Left renal cortex interstitium (tissue), 4 donors: Measurements from ENCODE around the gene CTNNBL1. TPM values are rescaled to one million over a fixed set of nuclear protein-coding genes. Genes with fewer than 3 reads are reported as not detected.

ENCODE experiments used
- DNase-seq, 4 donors: peaks; one replicate each; pipeline ENCODE4 v3.0.0-alpha.2; 2013; ENCODE audit warnings: low read depth in 4 of 4, low spot score in 2 of 4, missing footprints in 1 of 4
- polyA plus RNA-seq, 4 donors: library from polyadenylated mRNA; unstranded; fragments of 120-200 nt; gene quantifications; one replicate each; pipeline ENCODE4 v1.2.1, GENCODE V29; 2013; ENCODE audit not compliant: insufficient read length in 4 of 4

Gene CTNNBL1
- polyA plus RNA-seq, 4 donors: 45.6 to 61.5 (median 53.0) TPM

DNA sequence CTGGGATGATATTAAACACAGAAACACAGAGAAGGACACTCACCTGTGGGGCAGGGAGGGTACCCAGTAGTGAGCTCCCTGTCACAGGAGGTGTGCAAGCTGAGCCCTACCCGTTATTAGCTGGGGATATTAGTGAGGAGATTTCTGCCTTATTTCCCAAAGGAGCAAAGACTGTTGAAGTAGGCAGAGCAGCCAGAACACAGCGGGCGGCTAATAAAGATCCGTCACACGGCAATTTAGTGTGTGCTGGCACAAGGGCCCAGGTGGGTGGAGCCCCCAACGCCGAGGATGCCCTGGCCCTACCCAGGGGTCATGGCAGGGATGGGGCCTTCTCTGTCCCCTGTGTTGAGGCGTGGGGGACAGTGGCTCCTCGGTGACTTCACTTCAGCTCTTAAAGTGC lies 217.4 kb downstream of the CTNNBL1 start:
- DNase-seq: no peak

DNA sequence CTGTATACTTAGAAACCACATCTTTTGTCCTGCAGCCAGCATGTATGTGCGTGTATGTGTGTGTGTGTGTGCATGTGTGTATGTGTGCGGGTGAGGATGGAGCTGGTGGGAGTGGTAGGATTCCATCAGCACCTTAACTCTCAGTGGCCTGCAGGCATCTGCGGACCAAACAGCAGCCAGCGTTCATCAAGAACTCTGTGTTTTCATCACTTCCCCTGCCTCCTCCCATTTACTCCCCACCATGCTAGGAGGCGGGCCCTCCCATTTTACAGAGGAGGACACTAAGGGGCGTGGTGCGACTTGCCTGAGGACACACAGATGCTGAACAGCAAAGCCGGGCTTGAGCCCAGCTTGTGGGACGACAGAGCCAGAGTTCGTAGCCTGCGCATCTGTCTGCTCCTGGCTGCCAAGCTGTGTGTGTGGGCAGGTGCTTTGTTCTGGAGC lies 218.0 kb downstream of the CTNNBL1 start:
- no peak for DNase-seq

DNA sequence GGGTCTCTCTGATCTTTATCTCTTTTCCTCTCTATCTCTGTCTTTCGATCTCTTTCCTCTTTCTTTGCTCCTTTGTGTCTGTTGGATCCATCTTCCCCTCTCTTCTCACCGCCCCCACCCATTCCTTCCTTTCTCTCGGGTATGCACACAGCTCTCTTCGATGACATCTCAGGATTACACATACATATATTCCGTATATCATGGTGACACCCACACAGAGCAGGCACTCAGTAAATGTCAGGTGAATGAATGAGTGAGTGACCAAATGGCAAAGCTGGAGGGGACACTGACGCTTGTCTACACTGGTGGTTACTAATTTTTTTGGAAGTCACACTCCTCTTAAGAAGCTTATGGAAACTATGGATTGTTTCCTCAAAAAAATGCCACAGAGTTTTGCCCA lies 219.0 kb downstream of the CTNNBL1 start:
- no peak for DNase-seq

DNA sequence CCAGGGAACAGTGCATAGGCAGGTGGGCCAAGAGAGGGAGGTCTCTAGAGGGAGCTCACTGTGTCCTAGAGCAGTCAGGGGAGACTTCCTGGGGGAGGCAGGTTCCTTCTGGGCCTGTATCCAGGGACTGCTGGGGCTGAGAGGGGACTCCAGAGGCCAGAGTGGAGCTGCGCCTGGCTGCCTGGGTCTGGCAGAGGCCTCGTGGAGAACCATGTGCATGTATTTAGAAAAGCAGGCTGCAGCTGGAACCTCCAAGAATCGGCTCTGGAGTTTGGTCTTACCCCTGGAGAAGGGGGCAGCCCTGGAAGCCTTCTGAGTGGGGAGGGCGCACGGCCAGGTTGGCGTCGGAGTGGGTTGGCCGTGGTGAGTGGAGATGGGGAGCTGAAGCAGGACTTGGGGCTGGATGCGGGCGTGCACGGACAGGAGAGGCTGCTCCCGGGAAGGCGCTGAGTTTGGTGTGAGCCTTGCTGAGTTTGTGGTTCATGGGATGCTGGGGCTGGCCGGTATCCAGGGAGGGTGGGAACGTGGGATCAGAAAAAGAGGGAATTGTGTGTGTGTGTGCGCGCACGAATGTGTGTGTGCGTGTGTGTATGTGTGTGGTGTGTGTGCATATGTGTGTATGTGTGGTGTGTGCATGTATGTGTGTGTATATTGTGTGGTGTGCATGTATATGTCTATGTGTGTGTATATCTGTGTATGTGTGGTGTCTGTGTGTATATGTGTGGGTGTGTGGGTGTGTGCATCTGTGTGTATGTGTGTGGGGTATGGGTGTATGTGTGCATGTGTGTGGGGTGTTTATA lies 219.9 kb downstream of the CTNNBL1 start:
- no peak for DNase-seq

DNA sequence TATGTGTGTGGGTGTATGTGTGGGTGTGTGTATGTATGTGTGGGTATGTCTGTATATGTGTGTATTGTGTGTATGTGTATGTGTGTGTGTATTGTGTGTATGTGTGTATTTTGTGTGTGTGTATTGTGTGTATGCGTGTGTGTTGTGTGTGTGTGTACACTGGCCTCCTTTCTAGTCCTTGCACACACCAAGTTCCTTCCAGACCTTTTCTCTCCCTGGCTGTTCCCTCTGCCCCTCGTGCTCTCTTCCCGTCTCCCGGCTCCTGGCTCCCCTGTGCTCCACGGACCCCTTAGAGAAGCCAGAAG lies 220.5 kb downstream of the CTNNBL1 start:
- DNase-seq: no peak

DNA sequence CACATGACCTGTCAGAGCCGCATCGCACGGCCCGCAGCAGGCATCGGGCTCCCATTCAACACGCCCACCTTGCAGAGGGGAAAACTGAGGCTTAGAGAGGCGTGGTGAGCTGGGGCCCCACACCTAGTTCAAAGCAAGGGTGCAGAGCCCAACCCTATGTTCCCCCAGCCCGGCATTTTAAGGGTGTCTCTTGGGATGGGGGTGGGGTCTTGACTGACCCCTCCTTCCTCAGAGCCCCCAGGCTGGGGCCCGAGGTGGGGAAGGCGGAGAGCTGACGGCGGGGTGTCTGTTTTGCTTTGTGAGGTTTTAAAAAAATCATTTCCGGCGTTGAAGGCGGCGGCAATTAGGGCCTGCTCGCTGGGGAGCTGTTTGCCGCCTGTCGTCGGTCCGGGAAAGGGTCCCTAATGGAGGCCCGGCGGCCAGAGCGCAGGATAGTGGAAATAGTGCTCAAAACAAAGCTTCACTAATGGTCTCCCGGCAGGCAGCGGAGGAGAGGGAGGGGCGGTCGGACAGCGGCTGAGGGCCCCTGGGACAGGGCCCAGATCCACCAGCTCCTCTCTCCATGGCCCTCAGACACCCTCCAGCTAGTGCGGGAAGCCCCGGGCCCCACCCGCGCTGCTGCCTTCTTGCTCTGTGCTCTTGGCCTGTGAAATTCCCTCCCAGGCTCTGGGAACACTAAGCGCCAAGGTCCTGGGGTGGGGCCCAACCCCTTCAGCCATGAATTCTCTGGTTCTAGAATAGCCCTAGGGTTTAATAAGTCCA lies 221.0 kb downstream of the CTNNBL1 start:
- no peak for DNase-seq

DNA sequence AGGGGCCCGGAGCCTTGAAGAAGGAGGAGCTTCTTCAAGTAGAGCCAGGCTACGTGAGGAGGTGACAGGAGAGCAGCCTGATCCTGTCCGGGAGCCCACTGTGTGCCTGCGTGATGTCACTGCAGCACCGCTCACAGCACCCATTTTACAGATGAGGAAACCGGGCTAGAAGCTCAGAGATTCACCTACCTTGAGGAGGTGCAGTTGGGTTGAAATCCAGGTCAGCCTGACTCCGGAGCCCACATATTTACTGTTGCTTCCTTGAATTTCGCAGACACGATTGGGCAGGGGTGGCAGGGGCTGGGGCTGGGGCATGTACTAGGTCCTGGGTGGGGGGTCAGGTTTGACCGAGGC lies 221.6 kb downstream of the CTNNBL1 start:
- DNase-seq: no peak

DNA sequence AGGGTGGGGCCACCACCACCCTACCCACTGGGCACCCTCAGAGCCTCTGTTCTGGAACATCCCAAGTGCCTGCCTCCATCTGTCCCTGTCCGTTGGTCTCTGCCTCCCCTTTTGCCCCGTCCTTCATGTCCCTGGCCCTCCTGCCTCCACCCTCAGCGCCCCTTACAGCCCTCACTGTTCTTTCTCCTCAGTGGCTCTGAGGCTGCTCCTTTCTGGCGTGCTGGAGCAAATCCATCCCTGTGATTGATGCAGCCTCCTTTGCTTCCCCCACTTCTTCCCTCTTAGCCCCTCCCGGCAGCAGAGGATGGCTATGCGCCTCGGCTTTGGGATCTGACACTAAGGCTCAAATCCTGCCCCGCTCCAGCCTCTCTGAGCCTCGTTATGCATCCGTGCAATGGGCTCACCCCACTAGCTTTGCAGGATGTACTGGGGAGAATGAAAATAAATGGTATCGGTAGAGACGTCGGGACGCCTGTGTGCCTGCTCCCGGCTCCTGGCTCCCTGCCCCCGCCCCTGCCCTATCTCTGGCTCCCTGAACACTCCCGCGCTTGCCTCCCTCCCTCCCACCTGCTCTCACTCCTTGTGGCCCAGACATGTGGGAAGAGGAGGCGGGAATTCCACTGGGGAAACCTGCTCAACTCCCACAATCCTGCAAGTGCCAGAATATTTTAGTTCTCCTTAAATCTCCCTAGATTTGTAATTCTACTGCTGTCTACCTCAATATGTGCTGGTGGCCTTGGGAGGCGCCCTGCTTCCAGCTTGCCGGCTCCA lies 222.2 kb downstream of the CTNNBL1 start:
- no peak for DNase-seq

DNA sequence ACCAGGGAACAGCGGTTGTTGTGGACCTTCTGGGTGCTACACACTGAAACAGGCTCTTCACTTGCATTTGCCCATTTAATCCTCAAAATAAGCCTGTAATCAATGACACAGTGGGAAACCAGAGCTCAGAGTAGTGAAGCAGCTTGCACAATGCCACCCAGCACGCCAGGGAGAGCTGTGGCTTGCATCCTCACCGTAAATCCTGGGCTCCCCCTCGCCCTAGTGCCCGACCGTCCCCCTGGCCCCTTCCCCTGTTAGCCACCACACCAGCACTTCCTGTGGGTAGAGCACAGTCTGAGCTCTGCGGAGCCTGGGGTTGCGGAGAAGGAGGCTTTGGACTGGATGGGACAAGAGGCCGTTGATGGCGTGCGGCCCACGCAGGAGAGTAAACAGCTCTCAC lies 223.6 kb downstream of the CTNNBL1 start:
- no peak for DNase-seq

DNA sequence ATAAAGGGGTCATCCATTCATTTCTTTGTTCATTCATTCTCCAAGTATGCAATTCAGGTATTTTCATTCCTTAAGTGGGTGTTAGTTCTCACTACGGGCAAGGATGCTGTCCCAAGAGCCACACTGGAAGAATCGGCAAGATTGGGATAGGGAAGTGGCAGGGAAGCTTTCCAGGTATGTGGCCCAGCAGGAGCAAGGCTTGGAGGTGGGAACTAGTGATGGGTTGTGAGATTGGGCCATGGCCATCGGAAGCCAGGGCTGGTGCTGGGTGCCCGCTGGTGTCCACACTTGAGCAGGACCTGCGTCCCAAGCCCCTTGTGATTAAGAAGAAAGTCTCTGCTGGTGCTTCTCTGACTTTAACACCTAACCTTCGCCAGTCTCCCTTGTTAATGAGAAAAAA lies 224.2 kb downstream of the CTNNBL1 start:
- no peak for DNase-seq

DNA sequence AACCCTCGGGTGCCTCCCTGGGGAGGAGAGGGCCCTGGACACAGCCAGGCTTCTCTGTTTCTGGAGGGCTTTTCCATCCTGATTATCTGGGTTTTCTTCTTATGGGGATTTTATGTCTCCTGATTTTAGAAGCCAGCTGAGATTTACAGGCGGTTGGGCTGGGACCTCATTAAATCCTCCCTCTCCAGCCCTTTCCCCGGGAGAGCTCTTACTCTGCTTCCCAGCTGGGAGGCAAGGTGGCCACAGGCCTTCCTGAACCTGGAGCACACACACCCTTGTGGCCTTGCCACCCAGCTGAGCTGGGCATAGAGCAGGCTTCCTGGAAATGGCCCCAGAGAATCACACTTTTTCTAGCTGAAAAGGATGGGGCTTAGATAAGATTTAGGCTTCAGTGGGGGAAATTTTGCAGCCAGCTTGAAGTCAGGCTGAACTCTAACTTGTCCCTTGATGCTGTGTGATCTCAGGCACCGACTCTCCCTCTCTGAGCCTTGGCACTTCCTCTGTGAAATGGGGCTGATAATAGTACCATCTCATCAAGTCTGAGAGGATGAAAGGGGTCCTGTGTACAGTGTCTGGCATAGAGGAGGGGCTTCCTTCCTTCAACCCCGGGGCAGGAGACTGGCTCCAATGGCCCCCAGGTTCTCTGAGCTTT lies 225.7 kb downstream of the CTNNBL1 start:
- peak in 1 of 4 donors; percentile 59 for DNase-seq

DNA sequence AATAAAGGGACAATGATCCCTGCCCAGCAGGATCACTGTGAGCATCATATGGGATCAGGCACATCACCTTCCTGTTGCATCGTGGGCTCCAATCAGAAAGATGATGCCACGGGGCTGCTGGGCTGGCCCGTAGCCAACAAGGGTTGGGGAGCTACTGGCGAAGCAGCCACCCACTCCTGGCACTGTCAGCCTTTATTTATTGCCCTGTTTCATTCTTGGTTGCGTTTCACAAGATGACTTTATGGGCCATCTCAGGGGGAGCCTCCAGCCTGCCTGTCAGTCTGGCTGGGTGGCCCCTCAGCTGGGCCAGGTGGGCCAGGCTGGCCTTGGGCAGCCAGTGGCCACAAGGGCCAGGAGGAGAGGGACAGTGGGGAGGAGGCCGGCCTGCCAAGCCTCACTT lies 226.4 kb downstream of the CTNNBL1 start:
- no peak for DNase-seq

DNA sequence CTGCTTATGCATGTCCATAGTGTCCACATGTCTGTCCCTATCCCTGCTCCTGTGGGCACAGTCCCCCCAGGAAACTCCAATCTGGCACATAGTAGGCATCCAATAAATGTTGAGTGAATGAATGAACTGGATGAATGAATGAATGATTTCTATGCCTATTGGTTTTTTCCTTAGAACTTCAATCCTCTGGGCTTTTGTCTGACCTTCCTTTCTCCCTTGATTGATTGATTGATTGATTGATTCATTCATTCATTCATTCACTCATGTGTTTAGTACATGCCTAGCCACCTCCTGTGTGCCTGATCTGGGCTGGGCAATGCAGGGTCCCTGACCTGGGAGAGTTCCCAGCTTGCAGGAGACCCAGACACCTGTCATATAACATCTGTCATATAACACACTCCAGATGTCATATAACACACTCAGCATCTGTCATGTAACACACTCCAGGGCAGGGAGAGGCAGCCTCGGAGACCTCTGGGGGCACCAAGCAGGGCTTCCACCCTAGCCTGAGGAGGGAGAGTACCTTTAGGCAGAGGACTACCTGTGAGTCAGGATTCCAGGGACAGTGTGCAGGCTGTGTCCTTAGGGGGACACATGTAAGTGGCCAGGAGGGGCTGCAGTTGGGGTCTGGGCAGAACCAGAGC lies 227.0 kb downstream of the CTNNBL1 start:
- DNase-seq: no peak

DNA sequence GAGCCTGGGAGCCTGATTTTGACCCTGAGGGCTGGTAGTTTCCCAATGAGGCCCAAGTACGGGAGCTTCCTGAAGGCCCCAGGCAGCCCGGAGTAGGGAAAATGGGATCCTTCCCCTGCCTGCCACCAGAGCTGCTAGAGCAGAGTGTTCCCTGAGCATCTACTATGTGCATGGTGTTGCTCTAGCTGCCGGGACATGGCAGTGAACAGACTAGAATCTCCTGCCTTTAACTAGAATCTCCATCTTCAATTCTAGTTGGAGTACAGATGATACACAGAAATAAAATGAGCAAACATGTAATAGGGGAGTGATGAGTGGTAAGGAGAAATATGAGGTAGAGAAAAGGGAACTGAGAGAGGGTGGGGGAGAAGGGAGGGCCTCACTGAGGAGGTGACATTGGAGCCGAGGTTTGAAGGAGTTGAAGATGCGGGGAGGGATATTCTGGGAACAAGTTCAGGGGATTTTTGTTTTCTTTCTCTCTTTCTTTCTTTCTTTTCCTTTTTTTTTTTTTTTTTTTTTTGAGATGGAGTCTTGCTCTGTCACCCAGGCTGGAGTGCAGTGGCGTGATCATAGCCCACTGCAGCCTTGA lies 227.6 kb downstream of the CTNNBL1 start:
- DNase-seq: no peak

Other genes starting within 250 kb of the CTNNBL1 start
- gene NNAT, start 172.8 kb upstream of the CTNNBL1 start, polyA plus RNA-seq: 100 to 1,000 TPM in 2 of 4 donors, 10 to 100 TPM in 2; 88.8 to 148 (median 116) TPM
- gene BLCAP, start 166.2 kb upstream of the CTNNBL1 start, polyA plus RNA-seq: 100 to 1,000 TPM in 1 of 4 donors, 10 to 100 TPM in 3; 75.7 to 101 (median 84.3) TPM
- gene VSTM2L, start 209.1 kb downstream of the CTNNBL1 start, polyA plus RNA-seq: 1 to 10 TPM; 1.8 to 2.9 (median 2.1) TPM